GM10266 (cell line): ENCODE data around the gene UGT1A1.

ENCODE experiments used
- DNase-seq: peaks from one replicate; pipeline ENCODE4 v3.0.0; 2012; ENCODE audit errors: extremely low spot score
- TF ChIP-seq, protein P1 (sequence below): IDR thresholded peaks from 2 replicates; pipeline ENCODE4 v1.5.1; 2012; ENCODE audit warnings: mild to moderate bottlenecking, low read depth; ENCODE audit not compliant: control insufficient read depth, insufficient read depth; ENCODE audit errors: missing control alignments

UGT1A1 gene

GRCh38 chr2:233807215-233807865 lies 47.3 kb downstream of the UGT1A1 start:
- no peak for DNase-seq
- TF ChIP-seq, protein P1, sequence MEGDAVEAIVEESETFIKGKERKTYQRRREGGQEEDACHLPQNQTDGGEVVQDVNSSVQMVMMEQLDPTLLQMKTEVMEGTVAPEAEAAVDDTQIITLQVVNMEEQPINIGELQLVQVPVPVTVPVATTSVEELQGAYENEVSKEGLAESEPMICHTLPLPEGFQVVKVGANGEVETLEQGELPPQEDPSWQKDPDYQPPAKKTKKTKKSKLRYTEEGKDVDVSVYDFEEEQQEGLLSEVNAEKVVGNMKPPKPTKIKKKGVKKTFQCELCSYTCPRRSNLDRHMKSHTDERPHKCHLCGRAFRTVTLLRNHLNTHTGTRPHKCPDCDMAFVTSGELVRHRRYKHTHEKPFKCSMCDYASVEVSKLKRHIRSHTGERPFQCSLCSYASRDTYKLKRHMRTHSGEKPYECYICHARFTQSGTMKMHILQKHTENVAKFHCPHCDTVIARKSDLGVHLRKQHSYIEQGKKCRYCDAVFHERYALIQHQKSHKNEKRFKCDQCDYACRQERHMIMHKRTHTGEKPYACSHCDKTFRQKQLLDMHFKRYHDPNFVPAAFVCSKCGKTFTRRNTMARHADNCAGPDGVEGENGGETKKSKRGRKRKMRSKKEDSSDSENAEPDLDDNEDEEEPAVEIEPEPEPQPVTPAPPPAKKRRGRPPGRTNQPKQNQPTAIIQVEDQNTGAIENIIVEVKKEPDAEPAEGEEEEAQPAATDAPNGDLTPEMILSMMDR = no peak

DNA sequence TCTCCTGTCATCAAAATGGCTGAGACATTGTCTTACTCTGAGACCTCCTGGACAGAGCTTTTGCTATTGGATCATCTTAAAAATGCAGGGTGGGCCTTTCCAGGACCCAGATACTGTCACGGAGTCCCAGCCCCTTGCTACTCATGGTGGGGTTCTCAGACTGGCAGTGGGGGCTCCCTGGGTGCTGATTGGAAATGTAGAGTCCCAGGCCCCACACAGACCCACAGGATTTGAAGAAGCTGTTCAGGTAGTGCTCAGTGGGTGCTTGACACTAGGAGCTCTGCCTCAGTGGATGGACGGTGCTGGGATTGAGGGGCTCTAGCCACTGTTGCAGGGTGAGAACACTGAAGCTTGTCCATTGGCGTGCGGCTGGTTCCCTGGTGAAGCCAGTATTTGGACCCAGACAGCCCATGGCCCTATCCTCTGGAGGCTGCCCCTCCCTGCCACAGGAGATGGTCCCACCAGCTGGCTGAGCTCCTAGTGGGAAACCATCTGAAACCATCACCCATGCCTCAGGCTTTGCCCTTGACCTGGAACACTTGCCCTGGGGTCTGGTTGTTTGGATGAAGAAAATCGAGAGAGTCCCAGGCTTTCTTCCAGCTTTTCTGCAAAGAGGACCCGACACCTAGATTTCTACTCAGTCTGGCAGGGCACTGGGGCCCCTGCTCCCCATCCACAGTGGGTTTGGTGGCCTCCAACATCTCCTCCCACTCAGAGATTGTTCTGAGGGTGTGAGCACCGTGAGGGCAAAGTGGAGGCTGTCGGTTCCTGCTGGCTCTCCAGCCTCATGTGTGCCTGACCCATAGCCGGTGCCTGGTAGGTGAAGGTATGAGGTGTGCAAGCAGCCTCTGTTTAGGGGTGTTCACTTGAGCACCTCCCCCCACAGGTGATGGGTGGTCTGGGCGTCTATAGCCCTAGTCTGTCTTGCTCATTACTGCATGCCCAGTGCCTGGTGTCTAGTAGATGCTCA lies 48.2 kb downstream of the UGT1A1 start:
- TF ChIP-seq, protein P1 = no peak
- no peak for DNase-seq

- TF ChIP-seq, protein P1 = no peak
- DNase-seq = no peak
Measured at GRCh38 chr2:233810385-233810784, 50.3 kb downstream of the UGT1A1 start.

DNA sequence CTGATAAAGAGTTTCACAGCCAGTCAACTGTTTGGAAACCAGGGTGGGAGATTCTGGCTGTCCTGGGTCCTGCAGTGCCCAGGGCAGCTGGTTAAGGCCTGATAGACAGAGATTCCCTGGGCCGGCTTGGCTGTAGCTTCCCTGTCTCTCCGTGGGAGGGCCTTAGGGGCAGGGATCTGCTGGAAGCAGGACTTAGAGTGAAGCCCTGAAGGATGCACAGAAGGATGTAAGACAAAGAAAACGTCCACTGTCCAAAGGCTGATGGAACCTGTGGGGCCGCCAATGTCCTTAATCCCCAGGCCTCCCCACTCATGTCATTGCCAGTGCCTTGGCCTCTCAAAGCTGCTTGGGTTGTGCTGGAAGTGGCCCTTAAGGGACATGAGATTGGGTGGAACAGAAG lies 51.0 kb downstream of the UGT1A1 start:
- no peak for DNase-seq
- TF ChIP-seq, protein P1 = no peak

- no peak for DNase-seq
- TF ChIP-seq, protein P1 = no peak
Measured at GRCh38 chr2:233811732-233812131, 51.7 kb downstream of the UGT1A1 start.

- no peak for DNase-seq
- TF ChIP-seq, protein P1 = no peak
Measured at GRCh38 chr2:233813236-233814055, 53.4 kb downstream of the UGT1A1 start.
